Neural cell (in vitro differentiated cells): ENCODE measurements around the gene CNNM1.

Source experiments
- POLR2AphosphoS5 ChIP-seq: IDR thresholded peaks from 2 replicates; pipeline ENCODE4 v1.6.1; 2012
- TF ChIP-seq, protein P1 (sequence below): fragments of 450-650 bp; IDR thresholded peaks from 2 replicates; pipeline ENCODE4 v1.5.1; 2014; ENCODE audit warnings: antibody characterized with exemption, mild to moderate bottlenecking, moderate library complexity; ENCODE audit not compliant: poor library complexity, severe bottlenecking
- TF ChIP-seq, protein P2 (sequence below): IDR thresholded peaks from 2 replicates; pipeline ENCODE4 v1.6.1; 2012; ENCODE audit warnings: borderline replicate concordance

DNA sequence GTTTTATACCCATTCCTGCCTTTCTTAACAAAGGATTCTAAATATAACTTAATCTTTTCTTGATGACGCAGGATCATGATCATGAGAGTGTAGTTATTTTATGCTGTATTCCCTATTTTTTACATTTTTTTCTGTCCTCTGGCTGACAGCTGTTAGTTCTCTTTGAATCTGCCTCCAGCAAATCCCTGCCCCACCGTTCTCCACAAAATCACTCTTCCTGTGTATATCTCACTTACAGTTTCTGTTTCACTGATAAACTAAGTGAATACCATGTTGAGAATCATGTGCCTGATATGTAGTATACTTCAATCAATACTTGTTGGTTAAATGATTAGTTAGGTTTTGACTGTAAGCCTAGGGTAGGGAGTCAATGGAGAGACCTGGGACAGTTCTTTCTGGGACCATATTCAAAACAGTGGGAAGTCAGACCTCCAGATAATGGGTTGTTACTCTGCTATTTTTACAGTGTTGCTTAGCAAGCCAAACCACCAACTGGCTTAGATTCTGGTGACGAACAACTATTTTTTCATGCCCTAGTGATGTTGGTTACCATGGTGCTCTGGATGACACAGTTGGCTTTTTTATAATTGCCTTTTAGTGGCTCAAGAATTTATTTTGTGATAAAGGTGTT, 12.8 kb downstream of the CNNM1 start:
- TF ChIP-seq, protein P1, sequence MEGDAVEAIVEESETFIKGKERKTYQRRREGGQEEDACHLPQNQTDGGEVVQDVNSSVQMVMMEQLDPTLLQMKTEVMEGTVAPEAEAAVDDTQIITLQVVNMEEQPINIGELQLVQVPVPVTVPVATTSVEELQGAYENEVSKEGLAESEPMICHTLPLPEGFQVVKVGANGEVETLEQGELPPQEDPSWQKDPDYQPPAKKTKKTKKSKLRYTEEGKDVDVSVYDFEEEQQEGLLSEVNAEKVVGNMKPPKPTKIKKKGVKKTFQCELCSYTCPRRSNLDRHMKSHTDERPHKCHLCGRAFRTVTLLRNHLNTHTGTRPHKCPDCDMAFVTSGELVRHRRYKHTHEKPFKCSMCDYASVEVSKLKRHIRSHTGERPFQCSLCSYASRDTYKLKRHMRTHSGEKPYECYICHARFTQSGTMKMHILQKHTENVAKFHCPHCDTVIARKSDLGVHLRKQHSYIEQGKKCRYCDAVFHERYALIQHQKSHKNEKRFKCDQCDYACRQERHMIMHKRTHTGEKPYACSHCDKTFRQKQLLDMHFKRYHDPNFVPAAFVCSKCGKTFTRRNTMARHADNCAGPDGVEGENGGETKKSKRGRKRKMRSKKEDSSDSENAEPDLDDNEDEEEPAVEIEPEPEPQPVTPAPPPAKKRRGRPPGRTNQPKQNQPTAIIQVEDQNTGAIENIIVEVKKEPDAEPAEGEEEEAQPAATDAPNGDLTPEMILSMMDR: no peak
- TF ChIP-seq, protein P2, sequence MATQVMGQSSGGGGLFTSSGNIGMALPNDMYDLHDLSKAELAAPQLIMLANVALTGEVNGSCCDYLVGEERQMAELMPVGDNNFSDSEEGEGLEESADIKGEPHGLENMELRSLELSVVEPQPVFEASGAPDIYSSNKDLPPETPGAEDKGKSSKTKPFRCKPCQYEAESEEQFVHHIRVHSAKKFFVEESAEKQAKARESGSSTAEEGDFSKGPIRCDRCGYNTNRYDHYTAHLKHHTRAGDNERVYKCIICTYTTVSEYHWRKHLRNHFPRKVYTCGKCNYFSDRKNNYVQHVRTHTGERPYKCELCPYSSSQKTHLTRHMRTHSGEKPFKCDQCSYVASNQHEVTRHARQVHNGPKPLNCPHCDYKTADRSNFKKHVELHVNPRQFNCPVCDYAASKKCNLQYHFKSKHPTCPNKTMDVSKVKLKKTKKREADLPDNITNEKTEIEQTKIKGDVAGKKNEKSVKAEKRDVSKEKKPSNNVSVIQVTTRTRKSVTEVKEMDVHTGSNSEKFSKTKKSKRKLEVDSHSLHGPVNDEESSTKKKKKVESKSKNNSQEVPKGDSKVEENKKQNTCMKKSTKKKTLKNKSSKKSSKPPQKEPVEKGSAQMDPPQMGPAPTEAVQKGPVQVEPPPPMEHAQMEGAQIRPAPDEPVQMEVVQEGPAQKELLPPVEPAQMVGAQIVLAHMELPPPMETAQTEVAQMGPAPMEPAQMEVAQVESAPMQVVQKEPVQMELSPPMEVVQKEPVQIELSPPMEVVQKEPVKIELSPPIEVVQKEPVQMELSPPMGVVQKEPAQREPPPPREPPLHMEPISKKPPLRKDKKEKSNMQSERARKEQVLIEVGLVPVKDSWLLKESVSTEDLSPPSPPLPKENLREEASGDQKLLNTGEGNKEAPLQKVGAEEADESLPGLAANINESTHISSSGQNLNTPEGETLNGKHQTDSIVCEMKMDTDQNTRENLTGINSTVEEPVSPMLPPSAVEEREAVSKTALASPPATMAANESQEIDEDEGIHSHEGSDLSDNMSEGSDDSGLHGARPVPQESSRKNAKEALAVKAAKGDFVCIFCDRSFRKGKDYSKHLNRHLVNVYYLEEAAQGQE: no peak
- no peak for TF ChIP-seq POLR2AphosphoS5
